Transverse colon (tissue), 4 donors: Measurements from ENCODE around the gene AIG1. TPM values are rescaled to one million over a fixed set of nuclear protein-coding genes. Genes with fewer than 3 reads are reported as not detected.

ENCODE experiments used
- DNase-seq: peaks from one replicate; pipeline ENCODE4 v3.0.0-alpha.2; 2019
- H3K27ac ChIP-seq, 4 donors: fragments of 200-600 bp; sonication (generic); 2 replicates each; pipeline ENCODE4 v1.5.1; 2016 to 2018; ENCODE audit warnings: inconsistent platforms in 4 of 4
- H3K27me3 ChIP-seq: fragments of 200-600 bp; sonication (generic); 2 replicates; pipeline ENCODE4 v1.5.1; 2017; ENCODE audit warnings: inconsistent platforms
- H3K36me3 ChIP-seq, 4 donors: fragments of 200-600 bp; sonication (generic); 2 replicates each; pipeline ENCODE4 v1.5.1; 2017 to 2019; ENCODE audit warnings: inconsistent platforms in 4 of 4
- H3K4me1 ChIP-seq, 4 donors: fragments of 200-600 bp; sonication (generic); 2 replicates each; pipeline ENCODE4 v1.5.1; 2017 to 2020; ENCODE audit warnings: inconsistent platforms in 4 of 4
- H3K4me3 ChIP-seq, 4 donors: fragments of 200-600 bp; sonication (generic); 1 replicate in 1 of 4; 2 replicates in 3 of 4; pipeline versions ENCODE4 v1.5.1 to v1.6.1; 2017 to 2019; ENCODE audit warnings: inconsistent platforms in 4 of 4
- H3K9me3 ChIP-seq, 2 donors: fragments of 200-600 bp; sonication (generic); 2 replicates each; pipeline ENCODE4 v1.5.1; 2017 to 2019; ENCODE audit warnings: inconsistent platforms in 2 of 2
- EP300 ChIP-seq: sonication (generic); formaldehyde crosslinking; IDR thresholded peaks from one replicate; pipeline ENCODE4 v1.6.1; 2017; ENCODE audit warnings: antibody characterized with exemption, low read depth
- POLR2A ChIP-seq: fragments of 450-650 bp; IDR thresholded peaks from one replicate; pipeline ENCODE4 v1.6.1; 2016; ENCODE audit warnings: antibody characterized with exemption, mild to moderate bottlenecking, moderate library complexity
- POLR2AphosphoS5 ChIP-seq, 3 donors: sonication (generic); formaldehyde crosslinking; IDR thresholded peaks; one replicate each; pipeline ENCODE4 v1.6.1; 2016; ENCODE audit warnings: antibody characterized with exemption in 3 of 3
- WGBS, 2 donors: methylation state at CpG; one replicate each; pipeline ENCODE4 v1.1.5; 2018; ENCODE audit warnings: low coverage in 1 of 2; 5-methylcytosine and 5-hydroxymethylcytosine counted together
- in situ Hi-C, 4 donors: fragments of 200-750 bp; cut with MboI; loops; one replicate each; pipeline versions ENCODE4 v1.15.0 to v1.15.1; 2017; ENCODE audit warnings: low sequenced_read_pairs in 3 of 4, low pct_ligation_motif_present in 1 of 4, low pct_unique_long_range_greater_than_20kb in 1 of 4
- intact Hi-C: fragments of 100-400 bp; cut with DNase I; formaldehyde crosslinking; loops from one replicate; pipeline ENCODE4 v1.15.1; 2023; ENCODE audit warnings: low total_unique reads
- total RNA-seq, 4 donors: library from RNA; depleted of rRNA; stranded (reverse); fragments of >200 nt; gene quantifications; one replicate each; pipeline ENCODE4 v1.1.0, GENCODE V29; 2016
- TF ChIP-seq, protein P1 (sequence below), 5 experiments: fragments of 200-600 bp in 3 of 5; fragments of 450-650 bp in 2 of 5; sonication (generic) in 3 of 5; IDR thresholded peaks; 1 replicate in 2 of 5; 2 replicates in 3 of 5; pipeline ENCODE4 v1.5.1; 2016 to 2017; ENCODE audit warnings: antibody characterized with exemption in 5 of 5, inconsistent platforms in 3 of 5, mild to moderate bottlenecking in 2 of 5, moderate library complexity in 1 of 5

Gene AIG1
- total RNA-seq, 4 donors from 2014 or later, result 16.5 to 38.2 (median 21.6) TPM

DNA sequence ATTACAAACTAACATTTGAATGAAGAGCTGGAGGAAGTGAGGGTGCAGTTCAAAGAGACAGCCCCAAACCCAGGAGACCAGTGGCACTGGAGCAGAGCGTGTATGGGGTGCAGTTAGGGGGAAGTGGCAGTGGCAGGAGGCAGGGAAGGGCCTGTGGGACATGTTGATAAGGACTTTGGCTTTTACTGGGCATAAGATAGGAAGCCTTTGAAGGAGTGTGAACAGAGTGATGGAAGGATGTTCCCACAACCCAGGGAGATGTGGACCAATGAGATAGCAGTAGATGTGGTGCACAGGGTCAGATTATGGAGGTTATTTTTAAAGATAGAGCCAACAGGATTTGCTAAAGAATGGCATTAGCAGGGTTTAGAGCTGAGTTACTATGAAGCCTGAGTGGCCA is 56.4 kb downstream of the AIG1 start:
- no peak for DNase-seq
- WGBS, 2 donors, result 96 to 100% methylated on average over 1 of the region's 1 CpG
- intact Hi-C loops (no loop called here), in situ Hi-C loops (no loop called here)
- H3K4me3 ChIP-seq, result no peak overlapping the region
- no peak overlapping the region for H3K27ac ChIP-seq
- H3K9me3 ChIP-seq, result no peaks in the 10 kb centered on the region
- H3K4me1 ChIP-seq, result peaks cover 0 to 9% (median 5%) of the 10 kb centered on the region in 4 donors
- TF ChIP-seq, protein P1, sequence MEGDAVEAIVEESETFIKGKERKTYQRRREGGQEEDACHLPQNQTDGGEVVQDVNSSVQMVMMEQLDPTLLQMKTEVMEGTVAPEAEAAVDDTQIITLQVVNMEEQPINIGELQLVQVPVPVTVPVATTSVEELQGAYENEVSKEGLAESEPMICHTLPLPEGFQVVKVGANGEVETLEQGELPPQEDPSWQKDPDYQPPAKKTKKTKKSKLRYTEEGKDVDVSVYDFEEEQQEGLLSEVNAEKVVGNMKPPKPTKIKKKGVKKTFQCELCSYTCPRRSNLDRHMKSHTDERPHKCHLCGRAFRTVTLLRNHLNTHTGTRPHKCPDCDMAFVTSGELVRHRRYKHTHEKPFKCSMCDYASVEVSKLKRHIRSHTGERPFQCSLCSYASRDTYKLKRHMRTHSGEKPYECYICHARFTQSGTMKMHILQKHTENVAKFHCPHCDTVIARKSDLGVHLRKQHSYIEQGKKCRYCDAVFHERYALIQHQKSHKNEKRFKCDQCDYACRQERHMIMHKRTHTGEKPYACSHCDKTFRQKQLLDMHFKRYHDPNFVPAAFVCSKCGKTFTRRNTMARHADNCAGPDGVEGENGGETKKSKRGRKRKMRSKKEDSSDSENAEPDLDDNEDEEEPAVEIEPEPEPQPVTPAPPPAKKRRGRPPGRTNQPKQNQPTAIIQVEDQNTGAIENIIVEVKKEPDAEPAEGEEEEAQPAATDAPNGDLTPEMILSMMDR (IDR thresholded peaks at IDR 0.05), result no peak
- no peak for TF ChIP-seq POLR2A
- TF ChIP-seq POLR2AphosphoS5 (IDR thresholded peaks at IDR 0.05), result no peak
- no peak for TF ChIP-seq EP300
- no peaks in the 10 kb centered on the region for H3K36me3 ChIP-seq
- H3K27me3 ChIP-seq, result no peaks in the 10 kb centered on the region

DNA sequence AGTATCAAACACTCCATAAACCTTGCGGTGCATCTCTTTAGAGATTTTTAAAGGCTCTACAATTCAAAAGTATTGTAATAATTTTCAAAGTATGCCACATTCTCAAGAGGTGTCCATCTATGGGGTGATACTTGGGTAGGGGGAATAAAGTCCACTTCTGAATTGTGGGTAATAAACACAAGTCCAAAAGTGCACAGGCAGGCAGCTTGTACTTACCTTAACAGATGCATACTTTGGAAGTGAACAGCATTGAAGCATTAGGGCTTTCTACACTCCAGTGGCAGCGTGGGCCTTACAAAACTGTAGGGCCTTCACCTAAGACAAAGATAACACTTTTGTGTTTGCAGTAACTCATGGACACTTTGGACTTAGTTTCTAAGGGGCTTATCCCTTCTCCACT is 58.6 kb downstream of the AIG1 start:
- 80 to 86% methylated on average over 2 of the region's 2 CpGs for WGBS, 2 donors
- no peaks in the 10 kb centered on the region for H3K27me3 ChIP-seq
- no peaks in the 10 kb centered on the region for H3K36me3 ChIP-seq
- peaks cover 0 to 9% (median 5%) of the 10 kb centered on the region in 4 donors for H3K4me1 ChIP-seq
- TF ChIP-seq, protein P1 (IDR thresholded peaks at IDR 0.05), result no peak
- TF ChIP-seq EP300 (no peak), POLR2AphosphoS5 (IDR thresholded peaks at IDR 0.05) (no peak), POLR2A (no peak)
- intact Hi-C loops, result no loop called here
- H3K9me3 ChIP-seq, result no peaks in the 10 kb centered on the region
- no peak overlapping the region for H3K27ac ChIP-seq
- no peak overlapping the region for H3K4me3 ChIP-seq
- DNase-seq, result no peak
- in situ Hi-C loops, result no loop called here

DNA sequence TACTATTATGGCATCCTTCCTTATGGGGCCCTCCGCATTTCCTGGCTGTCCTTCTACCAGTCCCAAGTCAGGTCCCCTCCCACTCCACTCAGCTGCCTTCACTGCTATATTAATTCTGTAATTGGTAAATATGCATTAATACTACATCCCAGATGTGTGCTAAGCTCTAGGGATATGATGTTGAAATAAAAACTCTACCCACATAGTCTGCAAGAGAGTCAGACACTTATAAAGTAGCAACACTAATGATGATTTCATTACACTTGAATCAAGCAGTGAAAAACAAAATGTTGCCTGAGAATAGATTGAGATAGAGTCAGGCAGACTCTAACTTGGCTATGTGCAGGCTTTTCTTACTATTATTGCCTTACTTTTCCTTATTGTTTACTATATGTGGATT is 62.4 kb downstream of the AIG1 start:
- Histone ChIP-seq H3K36me3 (no peaks in the 10 kb centered on the region), H3K27me3 (no peaks in the 10 kb centered on the region), H3K4me3 (no peak overlapping the region), H3K27ac (no peak overlapping the region), H3K4me1 (no peaks in the 10 kb centered on the region), H3K9me3 (no peaks in the 10 kb centered on the region)
- TF ChIP-seq POLR2A (no peak), POLR2AphosphoS5 (IDR thresholded peaks at IDR 0.05) (no peak), EP300 (no peak)
- TF ChIP-seq, protein P1 (IDR thresholded peaks at IDR 0.05), result no peak
- in situ Hi-C loops, result no loop called here
- 94 to 100% methylated on average over 1 of the region's 1 CpG for WGBS, 2 donors
- no peak for DNase-seq
- intact Hi-C loops, result no loop called here

DNA sequence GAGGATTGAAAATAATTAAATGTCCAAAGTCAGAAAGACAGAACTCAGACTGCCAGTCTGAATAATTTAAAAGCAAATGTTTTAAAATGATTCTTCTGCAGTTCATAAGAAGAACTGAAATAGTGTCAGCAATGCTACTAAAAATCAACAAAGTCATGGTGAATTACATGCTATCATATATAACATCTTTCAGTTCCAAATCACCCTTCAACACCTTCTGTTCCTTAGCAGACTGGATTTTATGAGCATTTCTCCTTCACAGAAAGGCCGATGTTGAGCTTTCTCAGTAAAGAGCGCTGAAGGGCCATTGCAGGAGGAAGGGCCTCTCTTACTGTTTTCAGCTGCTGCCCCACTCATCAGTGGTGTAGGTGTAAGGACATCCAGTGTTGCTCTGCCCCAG is 63.3 kb downstream of the AIG1 start:
- intact Hi-C loops, result no loop called here
- Histone ChIP-seq H3K4me1 (no peaks in the 10 kb centered on the region), H3K9me3 (no peaks in the 10 kb centered on the region), H3K27ac (no peak overlapping the region), H3K27me3 (no peaks in the 10 kb centered on the region), H3K4me3 (no peak overlapping the region), H3K36me3 (no peaks in the 10 kb centered on the region)
- TF ChIP-seq POLR2AphosphoS5 (IDR thresholded peaks at IDR 0.05) (no peak), EP300 (no peak), POLR2A (no peak)
- TF ChIP-seq, protein P1 (IDR thresholded peaks at IDR 0.05), result no peak
- WGBS, 2 donors, result 98 to 100% methylated on average over 1 to 2 of the region's 2 CpGs
- DNase-seq, result no peak
- in situ Hi-C loops, result no loop called here
